DOHH2 (cell line): ENCODE results near the gene YIPF3.
"Not testable (repeated sequence)": the region's sequence is repeated elsewhere in the genome, so short reads cannot be mapped to it uniquely, and the experiment has no call there.

Experiments
- EZH2phosphoT487 ChIP-seq: fragments of 200-600 bp; sonication (generic); IDR thresholded peaks from 2 replicates; pipeline ENCODE4 v1.6.1; 2017; ENCODE audit warnings: borderline replicate concordance, mild to moderate bottlenecking, antibody characterized with exemption, low read length, moderate library complexity, mixed read lengths
- TF ChIP-seq, protein P1 (sequence below): fragments of 200-600 bp; sonication (generic); IDR thresholded peaks from one replicate; pipeline ENCODE4 v1.5.1; 2014; ENCODE audit warnings: antibody characterized with exemption, mild to moderate bottlenecking, low read depth, low read length; ENCODE audit not compliant: poor library complexity, severe bottlenecking

DNA sequence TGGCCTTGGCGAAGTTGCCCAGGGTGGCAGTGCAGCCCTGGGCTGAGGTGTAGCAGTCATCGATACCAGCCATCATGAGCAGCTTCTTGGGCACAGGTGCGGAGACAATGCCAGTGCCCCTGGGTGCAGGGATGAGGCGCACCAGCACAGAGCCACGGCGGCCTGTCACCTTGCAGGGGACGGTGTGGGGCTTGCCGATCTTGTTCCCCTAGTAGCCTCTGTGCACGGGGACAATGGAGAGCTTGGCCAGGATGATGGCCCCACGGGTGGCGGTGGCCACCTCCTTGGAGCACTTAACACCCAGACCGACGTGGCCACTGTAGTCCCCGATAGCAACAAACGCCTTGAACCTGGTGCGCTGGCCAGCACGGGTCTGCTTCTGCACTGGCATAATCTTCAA lies 22.3 kb upstream of the YIPF3 start:
- TF ChIP-seq, protein P1, sequence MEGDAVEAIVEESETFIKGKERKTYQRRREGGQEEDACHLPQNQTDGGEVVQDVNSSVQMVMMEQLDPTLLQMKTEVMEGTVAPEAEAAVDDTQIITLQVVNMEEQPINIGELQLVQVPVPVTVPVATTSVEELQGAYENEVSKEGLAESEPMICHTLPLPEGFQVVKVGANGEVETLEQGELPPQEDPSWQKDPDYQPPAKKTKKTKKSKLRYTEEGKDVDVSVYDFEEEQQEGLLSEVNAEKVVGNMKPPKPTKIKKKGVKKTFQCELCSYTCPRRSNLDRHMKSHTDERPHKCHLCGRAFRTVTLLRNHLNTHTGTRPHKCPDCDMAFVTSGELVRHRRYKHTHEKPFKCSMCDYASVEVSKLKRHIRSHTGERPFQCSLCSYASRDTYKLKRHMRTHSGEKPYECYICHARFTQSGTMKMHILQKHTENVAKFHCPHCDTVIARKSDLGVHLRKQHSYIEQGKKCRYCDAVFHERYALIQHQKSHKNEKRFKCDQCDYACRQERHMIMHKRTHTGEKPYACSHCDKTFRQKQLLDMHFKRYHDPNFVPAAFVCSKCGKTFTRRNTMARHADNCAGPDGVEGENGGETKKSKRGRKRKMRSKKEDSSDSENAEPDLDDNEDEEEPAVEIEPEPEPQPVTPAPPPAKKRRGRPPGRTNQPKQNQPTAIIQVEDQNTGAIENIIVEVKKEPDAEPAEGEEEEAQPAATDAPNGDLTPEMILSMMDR = not testable (repeated sequence)
- not testable (repeated sequence) for TF ChIP-seq EZH2phosphoT487
